MM.1S (cell line): ENCODE data around the gene SSTR4.

Experiments
- DNase-seq: peaks from one replicate; pipeline ENCODE4 v3.0.0-alpha.2; 2015
- H2AFZ ChIP-seq: fragments of 300-600 bp; sonication (generic); 2 replicates; pipeline ENCODE4 v1.6.0; 2016; ENCODE audit warnings: antibody characterized with exemption, low read length
- H3F3A ChIP-seq: fragments of 300-600 bp; sonication (generic); 2 replicates; pipeline ENCODE4 v1.6.1; 2016; ENCODE audit warnings: mild to moderate bottlenecking, antibody characterized with exemption, low read length, moderate library complexity, mixed read lengths; ENCODE audit not compliant: insufficient read depth
- H3K27ac ChIP-seq: fragments of 300-600 bp; sonication (generic); 2 replicates; pipeline ENCODE4 v1.5.1; 2016; ENCODE audit warnings: mild to moderate bottlenecking, low read length
- H3K27me3 ChIP-seq: fragments of 300-600 bp; sonication (generic); replicated peaks from 2 replicates; pipeline ENCODE4 v1.6.0; 2016; ENCODE audit warnings: low read length; ENCODE audit not compliant: insufficient read depth
- H3K36me3 ChIP-seq: fragments of 300-600 bp; sonication (generic); replicated peaks from 2 replicates; pipeline ENCODE4 v1.6.1; 2016; ENCODE audit warnings: mild to moderate bottlenecking, low read length, mixed read lengths; ENCODE audit not compliant: insufficient read depth
- H3K4me1 ChIP-seq: fragments of 300-600 bp; sonication (generic); 2 replicates; pipeline ENCODE4 v1.6.1; 2016; ENCODE audit warnings: low read length, mixed read lengths
- H3K4me2 ChIP-seq: fragments of 300-600 bp; sonication (generic); 2 replicates; pipeline ENCODE4 v1.6.0; 2016; ENCODE audit warnings: low read depth, low read length
- H3K4me3 ChIP-seq: fragments of 300-600 bp; sonication (generic); 2 replicates; pipeline ENCODE4 v1.5.1; 2016; ENCODE audit warnings: low read length, mixed read lengths
- H3K79me2 ChIP-seq: fragments of 300-600 bp; sonication (generic); 2 replicates; pipeline ENCODE4 v1.6.1; 2016; ENCODE audit warnings: mixed run types, low read length, mixed read lengths
- H3K9ac ChIP-seq: fragments of 300-600 bp; sonication (generic); 2 replicates; pipeline ENCODE4 v1.6.1; 2016; ENCODE audit warnings: low read length, mixed read lengths
- H3K9me2 ChIP-seq: fragments of 300-600 bp; sonication (generic); replicated peaks from 2 replicates; pipeline ENCODE4 v1.6.1; 2016; ENCODE audit warnings: mild to moderate bottlenecking, low read length, mixed read lengths; ENCODE audit not compliant: insufficient read depth
- H3K9me3 ChIP-seq: fragments of 300-600 bp; sonication (generic); replicated peaks from 2 replicates; pipeline ENCODE4 v1.6.1; 2016; ENCODE audit warnings: mild to moderate bottlenecking, low read length, mixed read lengths; ENCODE audit not compliant: insufficient read depth
- H4K20me1 ChIP-seq: fragments of 300-600 bp; sonication (generic); 2 replicates; pipeline ENCODE4 v1.6.1; 2016; ENCODE audit warnings: mild to moderate bottlenecking, low read length, moderate library complexity, mixed read lengths; ENCODE audit not compliant: insufficient read depth
- CTCF ChIP-seq: fragments of 300-600 bp; sonication (generic); IDR thresholded peaks from 2 replicates; pipeline ENCODE4 v1.5.1; 2016; ENCODE audit warnings: antibody characterized with exemption, low read length, mixed read lengths
- EZH2 ChIP-seq: fragments of 300-600 bp; sonication (generic); optimal IDR thresholded peaks from 2 replicates; pipeline ENCODE3; 2017; ENCODE audit warnings: low read depth, mild to moderate bottlenecking, antibody characterized with exemption, low read length, mixed read lengths
- EZH2phosphoT487 ChIP-seq: fragments of 300-600 bp; sonication (generic); IDR thresholded peaks from 2 replicates; pipeline ENCODE4 v1.6.1; 2018; ENCODE audit warnings: antibody characterized with exemption, low read length

Gene SSTR4

GRCh38 chr20:23043376-23043775, 8.3 kb downstream of the SSTR4 start:
- no peaks in the 10 kb centered on the region for H3K4me1 ChIP-seq
- no peaks in the 10 kb centered on the region for H3F3A ChIP-seq
- no peaks in the 10 kb centered on the region for H3K27me3 ChIP-seq
- H3K9ac ChIP-seq: no peak overlapping the region
- no peak overlapping the region for H3K27ac ChIP-seq
- H4K20me1 ChIP-seq: no peaks in the 10 kb centered on the region
- H3K4me3 ChIP-seq: no peak overlapping the region
- H3K9me3 ChIP-seq: no peaks in the 10 kb centered on the region
- H3K4me2 ChIP-seq: no peak overlapping the region
- no peak overlapping the region for H2AFZ ChIP-seq
- TF ChIP-seq EZH2 (no peak), CTCF (no peak), EZH2phosphoT487 (no peak)
- DNase-seq: no peak
- no peaks in the 10 kb centered on the region for H3K36me3 ChIP-seq
- no peaks in the 10 kb centered on the region for H3K9me2 ChIP-seq
- H3K79me2 ChIP-seq: no peaks in the 10 kb centered on the region

DNA sequence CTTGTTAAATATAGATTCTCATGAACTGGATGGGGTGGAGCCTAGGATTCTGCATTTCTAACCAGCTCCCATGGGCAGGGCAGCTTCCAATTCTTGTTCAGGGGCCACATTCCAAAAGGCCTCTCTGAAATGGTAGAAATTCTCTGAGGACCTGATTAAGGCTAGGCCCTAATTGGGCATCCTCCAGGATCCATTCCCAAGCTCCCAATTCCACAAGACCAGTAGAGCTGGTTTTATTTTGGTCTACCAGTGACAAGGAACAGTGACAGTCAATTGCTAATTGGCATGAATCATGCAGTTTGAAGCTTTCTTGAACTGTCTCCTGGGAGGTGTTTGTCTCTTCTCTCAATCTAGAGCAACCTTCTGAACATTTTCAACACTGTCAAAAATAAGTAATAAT, 11.3 kb downstream of the SSTR4 start:
- Histone ChIP-seq H3K4me3 (no peak overlapping the region), H3K4me1 (no peaks in the 10 kb centered on the region), H3K36me3 (no peaks in the 10 kb centered on the region), H3K27me3 (no peaks in the 10 kb centered on the region), H3K4me2 (no peak overlapping the region), H3K79me2 (no peaks in the 10 kb centered on the region), H3K9ac (no peak overlapping the region), H3K27ac (no peak overlapping the region), H3K9me2 (no peaks in the 10 kb centered on the region), H3K9me3 (no peaks in the 10 kb centered on the region), H2AFZ (no peak overlapping the region), H4K20me1 (no peaks in the 10 kb centered on the region), H3F3A (no peaks in the 10 kb centered on the region)
- no peak for DNase-seq
- TF ChIP-seq EZH2 (no peak), CTCF (no peak), EZH2phosphoT487 (no peak)

- Histone ChIP-seq H3K9me2 (no peaks in the 10 kb centered on the region), H3K79me2 (no peaks in the 10 kb centered on the region), H3K4me3 (no peak overlapping the region), H3K4me2 (no peak overlapping the region), H3K27me3 (no peaks in the 10 kb centered on the region), H3F3A (no peaks in the 10 kb centered on the region), H3K27ac (no peak overlapping the region), H3K4me1 (no peaks in the 10 kb centered on the region), H3K36me3 (no peaks in the 10 kb centered on the region), H3K9me3 (no peaks in the 10 kb centered on the region), H4K20me1 (no peaks in the 10 kb centered on the region), H3K9ac (no peak overlapping the region), H2AFZ (no peak overlapping the region)
- no peak for DNase-seq
- TF ChIP-seq CTCF (no peak), EZH2 (no peak)
Observed at GRCh38 chr20:23047001-23047737, 12.1 kb downstream of the SSTR4 start.
